CD14-positive monocyte (primary cell): ENCODE data around the gene SH3BP5. TPM values are rescaled to one million over a fixed set of nuclear protein-coding genes. Genes with fewer than 3 reads are reported as not detected.

Experiments
- DNase-seq, 3 donors: peaks; one replicate each; pipeline ENCODE4 v3.0.0-alpha.2; 2011 to 2022
- H2AFZ ChIP-seq: 2 replicates; pipeline ENCODE4 v1.6.0; 2012; ENCODE audit warnings: mild to moderate bottlenecking, low read depth, low read length, inconsistent platforms; ENCODE audit not compliant: insufficient read depth, poor library complexity, severe bottlenecking
- H3K27ac ChIP-seq, 2 donors: 1 replicate in 1 of 2; 2 replicates in 1 of 2; pipeline ENCODE4 v1.5.1; 2012 to 2013; ENCODE audit warnings: low read length in 2 of 2, control low read depth in 1 of 2, inconsistent platforms in 1 of 2, low read depth in 1 of 2, mild to moderate bottlenecking in 1 of 2
- H3K27me3 ChIP-seq, 2 donors: one replicate each; pipeline versions ENCODE4 v1.6.0 to v1.6.1; 2011 to 2013; ENCODE audit warnings: low read length in 2 of 2; ENCODE audit not compliant: control insufficient read depth in 2 of 2, insufficient read depth in 2 of 2
- H3K36me3 ChIP-seq, 2 donors: replicated peaks in 1 of 2; 1 replicate in 1 of 2; 2 replicates in 1 of 2; pipeline versions ENCODE4 v1.5.1 to v1.6.1; 2012 to 2013; ENCODE audit warnings: low read length in 2 of 2, control low read depth in 1 of 2, inconsistent platforms in 1 of 2, mild to moderate bottlenecking in 1 of 2; ENCODE audit not compliant: insufficient read depth in 2 of 2, control insufficient read depth in 1 of 2
- H3K4me1 ChIP-seq, 2 donors: 1 replicate in 1 of 2; 2 replicates in 1 of 2; pipeline versions ENCODE4 v1.5.1 to v1.6.1; 2012 to 2013; ENCODE audit warnings: low read length in 2 of 2, control low read depth in 1 of 2, inconsistent platforms in 1 of 2, mild to moderate bottlenecking in 1 of 2, moderate library complexity in 1 of 2; ENCODE audit not compliant: insufficient read depth in 2 of 2, control insufficient read depth in 1 of 2
- H3K4me2 ChIP-seq: replicated peaks from 2 replicates; pipeline ENCODE3; 2012; ENCODE audit warnings: low read length, moderate library complexity, mild to moderate bottlenecking; ENCODE audit not compliant: poor library complexity, severe bottlenecking; ENCODE audit errors: extremely low read depth
- H3K4me3 ChIP-seq, 3 experiments: fragments of 200-600 bp in 1 of 3; sonication (generic) in 1 of 3; replicated peaks in 1 of 3; 1 replicate in 2 of 3; 2 replicates in 1 of 3; pipeline ENCODE4 v1.5.1; 2011 to 2013; ENCODE audit warnings: low read length in 3 of 3, mild to moderate bottlenecking in 3 of 3, control low read depth in 2 of 3, low read depth in 2 of 3, inconsistent platforms in 1 of 3, moderate library complexity in 1 of 3
- H3K79me2 ChIP-seq: 2 replicates; pipeline ENCODE4 v1.6.0; 2012; ENCODE audit warnings: mild to moderate bottlenecking, control low read depth, inconsistent platforms, low read length, moderate library complexity; ENCODE audit not compliant: insufficient read depth
- H3K9ac ChIP-seq: 2 replicates; pipeline ENCODE4 v1.6.0; 2017; ENCODE audit warnings: low read length, mild to moderate bottlenecking; ENCODE audit not compliant: insufficient read depth, poor library complexity, severe bottlenecking
- H3K9me3 ChIP-seq, 2 donors: replicated peaks in 1 of 2; 1 replicate in 1 of 2; 2 replicates in 1 of 2; pipeline versions ENCODE4 v1.5.1 to v1.6.1; 2012 to 2013; ENCODE audit warnings: low read length in 2 of 2, control low read depth in 1 of 2; ENCODE audit not compliant: control insufficient read depth in 1 of 2, insufficient read depth in 1 of 2
- H4K20me1 ChIP-seq: 2 replicates; pipeline ENCODE4 v1.6.0; 2012; ENCODE audit warnings: mild to moderate bottlenecking, low read length, control low read depth, moderate library complexity; ENCODE audit not compliant: insufficient read depth
- H3K27ac Mint-ChIP-seq, 7 donors: one replicate each; pipeline ENCODE4 v1.8.0; 2020; ENCODE audit warnings: mild to moderate bottlenecking in 7 of 7, mixed read lengths in 7 of 7, moderate library complexity in 6 of 7, inconsistent platforms in 2 of 7
- H3K27me3 Mint-ChIP-seq, 3 donors: one replicate each; pipeline ENCODE4 v1.8.0; 2021 to 2022; ENCODE audit warnings: low read depth in 3 of 3, mild to moderate bottlenecking in 3 of 3, mixed read lengths in 3 of 3, moderate library complexity in 3 of 3, inconsistent platforms in 1 of 3
- H3K36me3 Mint-ChIP-seq, 2 donors: one replicate each; pipeline ENCODE4 v1.8.0; 2020; ENCODE audit warnings: mixed read lengths in 2 of 2, inconsistent platforms in 1 of 2, mild to moderate bottlenecking in 1 of 2
- H3K4me1 Mint-ChIP-seq: one replicate; pipeline ENCODE4 v1.8.0; 2020; ENCODE audit warnings: mild to moderate bottlenecking, mixed read lengths
- H3K4me3 Mint-ChIP-seq, 2 donors: one replicate each; pipeline ENCODE4 v1.8.0; 2020; ENCODE audit warnings: mild to moderate bottlenecking in 2 of 2, mixed read lengths in 2 of 2, moderate library complexity in 1 of 2
- H3K9me3 Mint-ChIP-seq, 7 donors: one replicate each; pipeline ENCODE4 v1.8.0; 2020 to 2022; ENCODE audit warnings: mixed read lengths in 7 of 7, mild to moderate bottlenecking in 6 of 7, moderate library complexity in 6 of 7, inconsistent platforms in 2 of 7
- WGBS: methylation state at CpG from one replicate; pipeline ENCODE4 v1.1.5; 2013; ENCODE audit warnings: missing lambda C conversion rate; ENCODE audit not compliant: insufficient coverage; 5-methylcytosine and 5-hydroxymethylcytosine counted together
- intact Hi-C, 2 donors: fragments of 100-400 bp; cut with micrococcal nuclease; formaldehyde crosslinking; loops; one replicate each; pipeline versions ENCODE4 v1.15.0 to v1.15.1; 2023
- polyA plus RNA-seq, 3 donors: library from polyadenylated mRNA; depleted of rRNA in 1 of 3; unstranded in 2 of 3; stranded (reverse) in 1 of 3; fragments of 300-500 nt in 2 of 3; fragments of >200 nt in 1 of 3; fragmentation: Illumina TruSeq in 2 of 3; gene quantifications; 1 replicate in 2 of 3; 2 replicates in 1 of 3; pipeline ENCODE4 v1.2.3, GENCODE V29; 2012 to 2021
- TF ChIP-seq, protein P1 (sequence below): fragments of 200-600 bp; IDR thresholded peaks from one replicate; pipeline ENCODE4 v1.8.0; 2022; ENCODE audit warnings: antibody characterized with exemption, mild to moderate bottlenecking

SH3BP5 gene
- polyA plus RNA-seq, 3 donors = 10.7 to 29.6 (median 22.8) TPM

DNA sequence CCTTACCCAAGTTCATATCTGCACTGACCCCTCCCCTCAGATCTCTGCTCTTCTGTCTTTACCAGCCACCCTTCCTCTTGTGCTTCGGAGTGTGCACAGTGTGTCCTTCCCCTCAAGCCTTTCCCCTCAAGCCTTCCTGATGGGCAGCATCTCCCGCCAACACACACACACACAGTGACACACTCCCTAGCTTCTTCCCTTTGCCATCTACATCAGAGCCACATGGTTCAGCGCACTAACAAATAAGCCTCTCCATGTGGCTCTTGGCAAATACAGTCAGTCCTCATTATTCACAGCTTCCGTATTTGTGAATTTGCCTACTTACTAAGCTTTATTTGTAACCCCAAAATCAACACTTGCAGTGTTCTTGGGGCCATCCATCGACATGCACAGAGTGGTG, 37.5 kb downstream of the SH3BP5 start:
- Histone ChIP-seq H3K27ac (peak overlapping the region; percentile 91 to 99), H3K4me3 (peak overlapping the region in 1 of 3 experiments; percentile 23), H3K27me3 (no peaks in the 10 kb centered on the region), H2AFZ (no peak overlapping the region), H3K36me3 (no peaks in the 10 kb centered on the region), H3K9ac (peak overlapping the region; percentile 78), H3K79me2 (peaks cover 45% of the 10 kb centered on the region), H3K9me3 (no peaks in the 10 kb centered on the region), H4K20me1 (no peaks in the 10 kb centered on the region), H3K4me2 (peak overlapping the region; percentile 17), H3K4me1 (peaks cover 85 to 91% of the 10 kb centered on the region in 2 donors)
- Mint-ChIP-seq H3K9me3 (peaks cover 0 to 4% (median 2%) of the 10 kb centered on the region in 7 donors), H3K4me1 (peaks cover 81% of the 10 kb centered on the region), H3K36me3 (peaks cover 36 to 41% of the 10 kb centered on the region in 2 donors), H3K27ac (peak overlapping the region; percentile 99 to 100 (median 99)), H3K27me3 (peaks cover 0 to 5% (median 2%) of the 10 kb centered on the region in 3 donors), H3K4me3 (peak overlapping the region; percentile 37 to 68)
- peak; percentile 94 to 97 (median 95) for DNase-seq
- intact Hi-C loops = loop anchor here (1.0 to 5.0 kb wide), 3 partner anchors 8 to 37 kb away; partner anchors contain the start of gene SH3BP5 (in 2 of the 2)
- TF ChIP-seq, protein P1, sequence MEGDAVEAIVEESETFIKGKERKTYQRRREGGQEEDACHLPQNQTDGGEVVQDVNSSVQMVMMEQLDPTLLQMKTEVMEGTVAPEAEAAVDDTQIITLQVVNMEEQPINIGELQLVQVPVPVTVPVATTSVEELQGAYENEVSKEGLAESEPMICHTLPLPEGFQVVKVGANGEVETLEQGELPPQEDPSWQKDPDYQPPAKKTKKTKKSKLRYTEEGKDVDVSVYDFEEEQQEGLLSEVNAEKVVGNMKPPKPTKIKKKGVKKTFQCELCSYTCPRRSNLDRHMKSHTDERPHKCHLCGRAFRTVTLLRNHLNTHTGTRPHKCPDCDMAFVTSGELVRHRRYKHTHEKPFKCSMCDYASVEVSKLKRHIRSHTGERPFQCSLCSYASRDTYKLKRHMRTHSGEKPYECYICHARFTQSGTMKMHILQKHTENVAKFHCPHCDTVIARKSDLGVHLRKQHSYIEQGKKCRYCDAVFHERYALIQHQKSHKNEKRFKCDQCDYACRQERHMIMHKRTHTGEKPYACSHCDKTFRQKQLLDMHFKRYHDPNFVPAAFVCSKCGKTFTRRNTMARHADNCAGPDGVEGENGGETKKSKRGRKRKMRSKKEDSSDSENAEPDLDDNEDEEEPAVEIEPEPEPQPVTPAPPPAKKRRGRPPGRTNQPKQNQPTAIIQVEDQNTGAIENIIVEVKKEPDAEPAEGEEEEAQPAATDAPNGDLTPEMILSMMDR = no peak
- 0% methylated on average over 4 of the region's 5 CpGs for WGBS

DNA sequence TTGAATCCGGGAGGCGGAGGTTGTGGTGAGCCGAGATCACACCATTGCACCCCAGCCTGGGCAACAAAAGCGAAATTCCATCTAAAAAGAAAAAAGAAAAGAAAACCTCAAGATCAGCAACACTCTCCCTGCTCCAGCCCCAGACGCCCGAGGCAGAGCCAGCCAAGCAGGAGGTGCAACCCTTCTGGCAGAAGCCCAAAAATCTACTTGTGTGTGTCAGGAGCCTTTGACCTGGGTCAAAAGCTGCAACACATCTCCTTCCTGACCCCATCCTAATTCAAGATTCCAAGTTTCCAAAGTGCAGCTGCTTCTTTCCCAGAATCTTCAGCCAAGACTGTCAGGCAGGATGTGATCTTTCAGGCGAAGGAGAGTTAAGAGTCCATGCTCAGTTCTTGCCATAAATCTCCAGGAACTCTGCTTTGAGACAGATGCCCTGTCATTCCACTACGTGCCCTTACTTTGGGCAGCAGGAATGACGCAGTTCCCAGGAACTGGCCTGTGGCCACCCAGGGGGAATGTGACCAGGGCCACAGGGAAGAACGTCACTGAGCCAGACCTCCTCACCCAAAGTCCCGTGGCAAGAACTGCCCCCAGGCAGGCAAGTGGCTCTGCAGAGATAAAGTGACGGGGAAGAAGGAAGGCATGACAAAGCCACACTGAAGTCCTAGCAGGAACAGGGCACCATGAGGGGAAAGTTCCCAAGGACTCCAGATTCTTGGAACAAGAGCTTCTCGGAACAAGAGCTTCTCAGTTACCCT, 39.4 kb downstream of the SH3BP5 start:
- DNase-seq = peak in 2 of 3 donors; percentile 26 to 68
- Mint-ChIP-seq H3K9me3 (peaks cover 0 to 4% (median 2%) of the 10 kb centered on the region in 7 donors), H3K27me3 (peaks cover 0 to 8% (median 0%) of the 10 kb centered on the region in 3 donors), H3K36me3 (peaks cover 47 to 52% of the 10 kb centered on the region in 2 donors), H3K27ac (peak overlapping the region; percentile 99 to 100 (median 99)), H3K4me3 (peak overlapping the region; percentile 20 to 36), H3K4me1 (peaks cover 91% of the 10 kb centered on the region)
- peak overlapping the region; percentile 36 for H3K9ac ChIP-seq
- no peaks in the 10 kb centered on the region for H3K27me3 ChIP-seq
- peak overlapping the region; percentile 20 for H3K4me2 ChIP-seq
- H3K79me2 ChIP-seq = peaks cover 47% of the 10 kb centered on the region
- no peaks in the 10 kb centered on the region for H3K9me3 ChIP-seq
- H3K4me1 ChIP-seq = peaks cover 94 to 98% of the 10 kb centered on the region in 2 donors
- H3K27ac ChIP-seq = peak overlapping the region; percentile 91 to 99
- no peaks in the 10 kb centered on the region for H3K36me3 ChIP-seq
- TF ChIP-seq, protein P1 = no peak
- H2AFZ ChIP-seq = no peak overlapping the region
- peak overlapping the region in 1 of 3 experiments; percentile 19 for H3K4me3 ChIP-seq
- WGBS = 20% methylated on average over 7 of the region's 13 CpGs
- intact Hi-C loops = no loop called here
- no peaks in the 10 kb centered on the region for H4K20me1 ChIP-seq
